HG02884 (cell line): ENCODE measurements around the gene CLN6.
A peak's percentile ranks its signal among the peaks of the same experiment; 100 is the strongest.

Experiments used
- ATAC-seq: cut with Tn5 transposase; IDR thresholded peaks from one replicate; pipeline ENCODE4 v1.9.1; 2021; ENCODE audit warnings: mild to moderate bottlenecking, moderate library complexity; ENCODE audit not compliant: unreplicated experiment

CLN6 gene

DNA sequence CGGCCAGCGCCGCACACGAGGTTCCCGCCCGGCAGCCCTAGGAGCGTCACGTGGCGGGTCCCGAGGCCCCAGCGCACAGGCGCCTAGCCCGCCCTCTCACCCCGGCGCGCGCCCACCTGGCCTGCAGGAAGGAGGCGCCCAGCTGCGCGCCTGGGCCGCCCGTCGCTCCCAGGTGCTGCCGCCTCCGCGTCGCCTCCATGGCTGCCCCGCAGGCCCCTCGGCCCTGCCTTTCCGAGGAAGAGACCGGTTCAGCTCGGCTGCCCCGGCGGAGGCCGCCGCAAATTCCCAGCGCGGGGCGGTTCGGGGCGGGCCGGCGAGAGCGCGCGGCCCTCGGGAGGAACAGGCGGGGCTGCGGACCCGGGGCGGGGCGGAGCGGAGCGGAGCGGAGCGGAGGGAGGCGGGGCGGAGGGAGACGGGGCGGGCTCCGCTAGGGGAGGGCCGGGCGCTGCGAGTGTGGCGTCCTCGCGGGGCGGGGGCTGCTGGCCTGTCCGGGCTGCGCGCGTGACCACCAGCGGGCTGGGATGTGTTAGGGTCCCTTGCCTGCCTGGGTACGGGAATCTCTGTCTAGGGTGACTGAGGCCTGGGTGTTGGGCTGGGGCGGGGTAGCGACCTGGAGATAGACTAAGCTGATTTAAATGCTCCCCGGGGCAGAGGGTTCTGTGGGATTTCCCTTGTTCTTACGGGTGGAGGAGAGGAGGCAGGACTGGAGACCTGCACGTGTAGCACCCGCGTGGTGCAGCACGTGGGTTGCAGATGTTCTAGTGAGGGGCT, at the start of gene CLN6:
Gene CLN6, minus strand, starts transcription at position 343 of the 771 bp plus-strand sequence. Its CDS starts 144 bp downstream, at position 199.
- peak; percentile 71 for ATAC-seq

DNA sequence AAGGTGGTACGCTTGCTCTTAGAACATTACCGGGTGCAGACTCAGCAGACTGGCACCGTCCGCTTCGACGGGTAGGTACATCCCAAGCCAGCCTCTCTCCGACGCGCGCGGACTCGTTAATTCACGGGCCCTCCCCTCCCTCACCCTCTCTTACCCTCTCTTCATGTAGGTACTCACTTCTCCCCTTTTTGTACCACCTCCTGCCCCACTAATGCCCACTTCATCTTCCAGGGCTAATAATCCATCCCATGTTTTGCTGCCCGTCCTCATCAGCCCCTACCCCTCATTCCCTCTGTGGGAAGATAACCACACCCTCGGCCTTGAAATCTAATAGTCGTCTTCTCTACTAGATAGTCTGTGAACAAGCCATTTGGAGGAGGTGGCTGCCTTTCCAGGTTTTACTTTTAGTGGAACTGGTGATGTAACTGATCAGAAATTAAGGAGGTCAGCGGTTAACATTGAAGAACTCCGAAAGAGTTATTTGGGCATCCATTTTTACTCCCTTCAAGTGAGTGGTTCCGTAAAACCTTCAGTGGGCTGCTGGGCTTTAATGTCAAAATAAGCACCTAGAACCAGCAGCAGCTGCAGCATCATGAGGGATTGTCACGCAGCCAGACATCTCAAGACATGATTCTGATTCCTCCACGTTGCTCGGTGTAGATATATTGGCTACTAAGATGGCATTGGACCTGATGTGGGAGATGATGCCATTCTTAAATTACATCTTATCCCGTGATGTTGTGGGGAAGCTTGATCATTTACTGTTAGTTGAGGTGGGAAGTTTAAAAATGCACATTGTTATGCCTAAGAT, 49.3 kb upstream of the CLN6 start:
- no peak for ATAC-seq

GRCh38 chr15:68278345-68278594, 48.7 kb upstream of the CLN6 start:
- peak; percentile 49 for ATAC-seq

GRCh38 chr15:68277603-68278344, 48.2 kb upstream of the CLN6 start, which contains the start of gene FEM1B:
Gene FEM1B, plus strand, starts transcription at chr15:68277745. Its CDS starts 673 bp downstream, at chr15:68278418.
- peak; percentile 67 for ATAC-seq

- peak; percentile 10 for ATAC-seq
Observed at GRCh38 chr15:68277131-68277602, 47.6 kb upstream of the CLN6 start.

DNA sequence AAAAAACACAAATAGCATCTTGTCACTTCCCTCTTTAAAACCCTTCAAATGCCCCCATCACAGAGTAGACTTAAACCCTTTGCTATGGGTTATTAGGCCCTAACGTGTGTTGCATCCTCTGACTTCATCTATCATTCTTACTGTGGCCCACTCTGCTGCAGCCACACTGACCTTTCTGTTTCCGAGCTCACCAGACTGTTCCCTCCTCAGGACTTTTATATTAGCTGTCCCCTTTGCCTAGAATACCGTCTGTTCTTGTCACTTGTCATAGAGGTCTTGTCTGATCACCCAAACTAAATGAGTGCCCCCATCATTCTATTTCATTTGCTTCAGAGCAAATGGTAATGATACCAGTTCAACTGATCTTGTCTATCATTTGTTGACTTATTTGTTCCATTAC, 47.1 kb upstream of the CLN6 start:
- ATAC-seq: no peak

- ATAC-seq: no peak
Observed at GRCh38 chr15:68275165-68275746, 45.7 kb upstream of the CLN6 start.

- ATAC-seq: no peak
Observed at GRCh38 chr15:68274201-68274848, 44.8 kb upstream of the CLN6 start.

GRCh38 chr15:68272721-68273271, 43.3 kb upstream of the CLN6 start:
- ATAC-seq: no peak

GRCh38 chr15:68271854-68272471, 42.4 kb upstream of the CLN6 start:
- no peak for ATAC-seq

DNA sequence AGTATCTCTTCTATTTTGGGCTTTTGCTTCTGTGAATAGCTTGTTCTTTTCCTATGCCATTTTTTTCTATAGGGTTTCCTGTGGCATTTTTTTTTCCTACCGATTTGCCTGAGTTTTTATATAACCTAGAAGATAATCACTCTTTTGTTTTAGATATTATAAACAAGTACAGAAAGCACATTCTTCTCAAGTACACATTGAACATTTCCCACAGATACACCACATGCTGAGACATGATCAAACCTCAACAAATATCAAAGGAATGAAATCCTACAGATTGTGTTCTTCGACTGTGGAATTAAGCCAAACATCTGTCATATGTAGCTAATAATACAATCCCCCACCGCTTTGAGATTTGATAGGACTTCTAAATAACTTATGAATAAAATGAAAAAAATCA, 38.9 kb upstream of the CLN6 start:
- ATAC-seq: no peak

GRCh38 chr15:68265674-68266073, 36.1 kb upstream of the CLN6 start:
- no peak for ATAC-seq

DNA sequence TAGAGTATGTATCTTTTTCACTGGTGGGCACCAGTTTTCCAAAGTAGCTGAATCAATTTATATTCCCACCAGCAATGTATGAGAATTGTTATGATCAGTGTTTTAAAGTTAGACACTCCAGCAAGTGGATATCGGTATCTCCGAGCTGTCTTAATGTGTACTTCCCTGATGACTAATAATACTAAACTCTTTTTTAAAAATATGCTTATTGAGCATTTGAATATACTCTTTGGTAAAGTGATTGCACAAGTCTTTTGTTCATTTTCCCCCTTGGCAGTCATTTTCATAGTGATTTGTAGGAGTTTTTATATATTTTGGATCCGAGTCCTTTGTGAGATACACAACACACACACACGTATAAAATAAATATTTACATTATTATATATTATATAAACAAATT, 35.6 kb upstream of the CLN6 start:
- ATAC-seq: no peak

DNA sequence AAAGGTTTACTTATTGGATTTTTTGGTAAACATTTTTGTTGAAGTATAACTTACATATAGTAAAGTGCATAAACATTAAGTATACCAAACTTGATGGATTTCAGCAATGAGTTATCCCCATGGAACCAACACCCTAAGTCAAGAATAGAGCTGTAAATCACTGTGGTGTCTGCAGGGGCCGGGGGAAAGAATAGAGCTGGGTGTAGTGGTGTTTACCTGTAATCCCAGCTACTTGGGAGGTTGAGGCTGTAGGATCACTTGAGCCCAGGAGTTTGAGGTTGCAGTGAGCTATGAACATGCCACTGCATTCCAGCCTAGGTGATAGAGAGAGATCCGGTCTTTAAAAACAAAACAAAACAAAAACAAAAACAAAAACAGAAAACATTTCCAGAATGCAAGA, 34.8 kb upstream of the CLN6 start:
- ATAC-seq: no peak

GRCh38 chr15:68262514-68263356, 33.2 kb upstream of the CLN6 start:
- ATAC-seq: no peak

DNA sequence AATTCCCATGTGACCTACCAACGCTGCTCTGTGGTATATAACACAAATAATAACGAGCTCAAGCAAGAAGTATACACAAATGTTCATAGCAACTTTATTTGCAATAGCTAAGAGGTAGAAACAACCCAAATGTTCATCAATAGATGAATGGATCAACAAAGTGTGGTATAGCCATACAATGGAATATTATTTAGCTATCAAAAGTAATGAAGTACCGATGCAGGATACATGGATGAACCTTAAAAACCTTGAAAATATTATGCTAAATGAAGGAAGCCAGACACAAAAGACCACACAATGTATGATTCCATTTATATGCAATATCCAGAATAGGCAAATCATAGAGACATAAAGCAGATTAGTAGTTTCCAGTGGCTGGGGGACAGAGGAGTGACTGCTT, 32.5 kb upstream of the CLN6 start:
- ATAC-seq: no peak

DNA sequence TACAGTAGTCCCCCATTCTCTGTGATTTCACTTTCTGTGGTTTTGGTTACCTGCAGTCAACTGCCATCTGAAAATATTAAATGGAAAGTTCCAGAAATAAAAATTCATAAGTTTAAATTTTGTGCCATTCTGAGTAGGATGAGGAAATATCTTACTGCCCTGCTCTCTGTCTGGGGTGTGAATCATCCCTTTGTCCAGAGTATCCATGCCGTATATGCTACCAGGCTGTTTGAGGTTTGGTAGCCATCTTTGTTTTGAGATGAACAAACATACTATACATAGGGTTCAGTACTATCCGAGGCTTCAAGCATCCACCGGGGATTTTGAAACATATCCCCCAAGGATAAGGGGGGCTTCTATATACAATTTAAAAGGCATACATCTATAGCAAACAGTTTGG, 31.7 kb upstream of the CLN6 start:
- ATAC-seq: no peak

DNA sequence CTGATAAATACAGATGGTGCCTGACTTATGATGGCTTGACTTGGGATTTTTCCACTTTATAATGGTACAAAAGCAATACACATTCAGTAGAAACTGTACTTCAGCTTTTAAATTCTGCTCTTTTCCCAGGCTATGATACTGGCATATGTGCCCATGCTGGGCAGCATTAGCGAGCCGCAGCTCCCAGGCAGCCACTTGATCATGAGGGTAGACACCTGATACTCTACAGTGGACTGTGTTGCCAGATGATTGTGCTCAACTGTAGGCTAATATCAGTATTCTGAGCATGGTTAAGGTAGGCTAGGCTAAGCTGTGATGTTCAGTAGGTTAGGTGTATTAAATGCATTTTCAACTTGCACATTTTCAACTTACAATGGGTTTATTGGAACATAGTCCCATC, 30.4 kb upstream of the CLN6 start:
- ATAC-seq: no peak

DNA sequence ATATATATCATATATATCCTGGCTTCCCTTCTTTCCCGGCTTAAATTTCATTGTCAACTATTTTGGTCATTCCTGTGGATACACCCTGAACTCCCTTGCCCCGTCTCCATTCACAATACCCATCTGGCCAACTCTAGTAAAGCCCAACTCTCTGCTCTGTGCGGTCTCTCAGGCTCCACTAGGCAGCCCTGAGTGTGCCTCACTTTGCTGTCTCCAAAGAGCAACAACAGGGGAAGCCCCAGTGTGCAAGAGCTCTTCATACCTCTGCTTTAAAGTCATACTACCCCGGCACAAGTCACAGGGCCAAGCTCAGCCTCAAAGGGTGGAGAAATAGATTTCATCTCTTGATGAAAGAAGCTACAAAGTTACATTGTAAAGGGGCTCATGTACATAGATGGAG, 29.2 kb upstream of the CLN6 start:
- no peak for ATAC-seq
